ENCODE data around the gene UBE2R2.

DNA sequence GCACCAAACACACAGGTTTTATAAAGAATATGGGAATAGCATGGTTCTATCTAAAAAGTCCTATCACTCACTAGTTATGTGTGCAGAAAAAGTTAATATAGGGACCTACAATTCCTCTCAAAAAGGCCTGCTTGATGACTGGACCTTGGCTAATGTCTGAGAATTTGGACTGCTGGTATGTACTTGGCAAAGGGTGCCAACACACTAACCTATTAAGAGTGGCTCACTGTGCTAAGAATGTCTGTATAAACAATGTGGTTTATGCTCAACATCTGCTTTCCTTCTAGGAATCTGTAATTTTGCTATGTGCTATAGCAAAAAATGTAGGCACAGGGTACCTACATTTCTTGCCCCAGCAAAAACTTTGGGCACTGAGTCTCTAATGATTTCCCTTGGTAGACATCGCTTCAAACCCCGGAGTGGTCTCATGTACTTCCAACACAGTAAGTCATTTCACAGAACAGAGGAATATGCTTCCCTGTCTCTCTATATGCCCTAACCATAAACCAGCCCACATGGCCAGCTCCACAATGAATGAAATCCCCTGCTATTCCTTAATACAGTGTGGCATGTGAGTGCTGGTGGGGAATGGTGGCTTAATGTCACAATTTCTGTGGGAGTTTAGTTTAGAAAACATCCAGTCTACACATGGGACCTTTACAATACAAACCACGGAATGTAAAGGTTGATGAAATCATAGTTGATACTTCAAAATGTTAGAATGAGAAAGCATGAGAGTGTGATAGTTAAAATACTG, 130.0 kb downstream of the UBE2R2 start:
- TF ChIP-seq, protein P1, sequence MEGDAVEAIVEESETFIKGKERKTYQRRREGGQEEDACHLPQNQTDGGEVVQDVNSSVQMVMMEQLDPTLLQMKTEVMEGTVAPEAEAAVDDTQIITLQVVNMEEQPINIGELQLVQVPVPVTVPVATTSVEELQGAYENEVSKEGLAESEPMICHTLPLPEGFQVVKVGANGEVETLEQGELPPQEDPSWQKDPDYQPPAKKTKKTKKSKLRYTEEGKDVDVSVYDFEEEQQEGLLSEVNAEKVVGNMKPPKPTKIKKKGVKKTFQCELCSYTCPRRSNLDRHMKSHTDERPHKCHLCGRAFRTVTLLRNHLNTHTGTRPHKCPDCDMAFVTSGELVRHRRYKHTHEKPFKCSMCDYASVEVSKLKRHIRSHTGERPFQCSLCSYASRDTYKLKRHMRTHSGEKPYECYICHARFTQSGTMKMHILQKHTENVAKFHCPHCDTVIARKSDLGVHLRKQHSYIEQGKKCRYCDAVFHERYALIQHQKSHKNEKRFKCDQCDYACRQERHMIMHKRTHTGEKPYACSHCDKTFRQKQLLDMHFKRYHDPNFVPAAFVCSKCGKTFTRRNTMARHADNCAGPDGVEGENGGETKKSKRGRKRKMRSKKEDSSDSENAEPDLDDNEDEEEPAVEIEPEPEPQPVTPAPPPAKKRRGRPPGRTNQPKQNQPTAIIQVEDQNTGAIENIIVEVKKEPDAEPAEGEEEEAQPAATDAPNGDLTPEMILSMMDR (conservative IDR thresholded peaks at IDR 0.05; ENCODE audit: low read length), result no peak
- no peak for TF ChIP-seq EZH2phosphoT487 (IDR thresholded peaks at IDR 0.05; ENCODE audit: borderline replicate concordance)

Data from Loucy (cell line).